RKO (cell line): Measurements from ENCODE around the gene MUTYH.

Source experiments
- DNase-seq: peaks from one replicate; pipeline ENCODE4 v3.0.0-alpha.2; 2016; ENCODE audit warnings: low spot score

MUTYH gene

DNA sequence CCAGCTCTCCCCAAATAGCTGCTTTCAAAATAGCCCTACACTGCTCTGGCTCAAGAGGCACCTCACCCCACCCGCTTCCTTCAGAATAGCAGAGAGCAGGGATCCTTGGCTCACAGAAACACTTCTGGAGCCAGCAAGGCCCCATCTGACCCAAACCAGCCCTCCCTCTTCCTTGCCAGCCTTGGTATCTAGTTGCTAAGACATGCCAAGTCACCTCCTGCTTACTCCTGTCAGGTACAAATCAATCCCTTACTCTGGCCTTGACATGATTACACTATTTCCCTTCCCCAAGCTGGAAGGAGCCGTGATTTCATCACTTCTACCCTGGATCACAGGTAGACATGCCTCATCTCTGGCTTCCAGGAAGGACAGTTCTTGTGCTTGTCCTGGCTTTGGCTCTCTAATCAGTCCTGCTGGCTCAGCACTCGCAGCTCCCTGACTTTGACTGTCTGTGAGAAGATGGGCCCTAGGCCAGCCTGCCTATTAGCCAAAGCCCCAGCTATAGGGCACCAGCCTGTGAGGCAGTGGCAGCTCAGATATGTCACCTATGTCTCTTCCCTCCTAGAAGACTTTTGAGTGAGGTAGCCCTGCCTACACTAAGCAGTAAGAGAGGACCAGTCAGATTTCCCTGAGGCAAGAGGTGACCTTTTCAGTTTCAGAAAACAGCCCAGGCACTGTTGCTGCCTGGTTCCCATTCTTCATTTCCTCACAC is 8.9 kb upstream of the MUTYH start:
- no peak for DNase-seq

DNA sequence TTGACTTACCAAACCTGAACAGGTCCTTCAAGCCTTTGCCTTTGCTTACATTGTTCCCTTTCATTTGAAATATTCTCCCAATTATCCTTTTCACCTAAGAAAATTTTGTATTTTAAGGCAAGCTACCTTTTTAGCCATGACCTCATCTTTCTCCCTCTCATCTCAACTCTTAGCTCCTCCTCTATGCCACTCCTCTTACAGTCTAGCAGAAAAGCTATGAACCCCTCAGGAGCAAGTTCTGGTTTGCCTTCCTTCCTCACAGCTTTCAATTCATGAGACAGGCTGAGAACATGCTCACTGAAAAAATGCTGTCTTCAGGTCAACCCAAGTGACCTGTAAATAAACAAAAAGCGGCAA is 8.3 kb upstream of the MUTYH start:
- no peak for DNase-seq

DNA sequence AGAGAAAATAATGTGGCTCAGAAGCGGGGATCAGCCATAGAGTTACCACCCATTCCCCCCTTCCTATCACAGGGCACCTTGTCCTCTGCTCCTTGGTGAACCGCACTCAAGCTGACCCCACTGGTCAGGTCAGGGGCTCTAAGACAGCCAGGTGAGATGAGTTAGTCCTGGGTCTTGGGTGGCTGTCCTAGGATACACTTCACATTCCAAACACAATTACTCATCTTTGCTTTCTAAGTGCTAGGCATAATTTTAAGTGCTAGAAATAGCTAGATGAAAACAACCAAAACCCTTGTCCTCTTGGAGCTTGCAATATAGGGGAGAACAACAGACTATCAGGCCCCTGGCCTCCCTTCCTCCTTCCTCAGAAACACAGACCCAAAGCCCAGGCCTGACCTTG is 7.8 kb upstream of the MUTYH start:
- no peak for DNase-seq

DNA sequence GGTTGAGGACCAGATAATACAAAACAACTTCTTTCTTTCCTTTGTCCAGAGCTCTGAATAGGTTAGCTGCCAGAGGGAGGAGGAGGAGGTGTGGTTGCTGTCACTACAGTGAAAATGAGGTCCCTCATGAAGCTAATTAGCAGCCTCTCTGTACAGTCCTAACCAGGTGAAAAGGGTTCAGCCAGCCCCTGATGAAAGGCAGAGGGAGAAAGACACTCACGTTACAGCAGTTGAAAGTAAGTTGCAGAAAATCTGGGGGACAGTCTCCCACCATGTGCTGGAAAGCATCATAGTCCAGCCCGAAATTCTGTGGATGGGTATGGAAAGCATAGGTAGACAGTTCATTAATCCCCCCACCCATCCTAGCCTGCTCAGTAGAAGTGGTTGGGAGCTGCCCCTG is 6.2 kb upstream of the MUTYH start:
- DNase-seq, result no peak

DNA sequence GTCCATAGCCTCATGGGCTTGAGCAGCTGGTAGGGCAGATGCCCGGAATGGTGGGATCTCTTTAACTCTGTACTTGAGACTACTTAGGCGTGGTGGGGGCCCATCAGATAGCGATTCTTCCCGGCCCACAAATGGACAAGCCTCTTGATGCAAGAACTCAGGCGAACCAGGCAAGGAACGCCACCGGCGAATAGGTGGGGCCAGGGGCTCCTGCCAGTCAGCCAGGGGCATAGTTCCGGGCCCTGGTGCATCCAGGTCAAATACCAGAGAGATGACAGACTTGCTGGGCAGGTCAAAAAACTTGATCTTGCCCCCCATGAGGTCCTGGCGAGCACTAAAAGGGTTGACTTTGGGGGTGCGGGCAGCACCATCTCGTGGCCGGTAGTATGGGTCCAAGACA is 4.8 kb upstream of the MUTYH start:
- no peak for DNase-seq

DNA sequence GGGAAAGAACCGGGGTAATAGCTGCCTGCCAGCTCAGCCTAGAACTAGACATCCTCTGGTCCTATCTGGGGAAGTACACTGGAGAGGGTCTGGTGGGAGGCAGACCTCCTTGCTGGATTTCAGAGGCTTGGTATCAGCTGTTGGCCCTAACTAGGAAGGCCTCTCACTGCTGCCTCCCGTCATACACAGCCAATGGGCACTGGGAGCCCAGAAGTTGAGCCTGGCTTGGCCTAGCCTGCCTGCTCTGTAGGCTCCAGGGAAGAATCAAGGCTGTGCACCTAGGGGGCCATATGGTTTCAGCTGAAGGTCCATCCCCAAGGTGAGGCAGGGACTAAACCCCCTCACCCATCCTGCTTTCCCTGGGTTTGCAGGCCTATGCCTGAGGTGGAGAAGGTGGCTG is 4.3 kb upstream of the MUTYH start:
- DNase-seq, result no peak

DNA sequence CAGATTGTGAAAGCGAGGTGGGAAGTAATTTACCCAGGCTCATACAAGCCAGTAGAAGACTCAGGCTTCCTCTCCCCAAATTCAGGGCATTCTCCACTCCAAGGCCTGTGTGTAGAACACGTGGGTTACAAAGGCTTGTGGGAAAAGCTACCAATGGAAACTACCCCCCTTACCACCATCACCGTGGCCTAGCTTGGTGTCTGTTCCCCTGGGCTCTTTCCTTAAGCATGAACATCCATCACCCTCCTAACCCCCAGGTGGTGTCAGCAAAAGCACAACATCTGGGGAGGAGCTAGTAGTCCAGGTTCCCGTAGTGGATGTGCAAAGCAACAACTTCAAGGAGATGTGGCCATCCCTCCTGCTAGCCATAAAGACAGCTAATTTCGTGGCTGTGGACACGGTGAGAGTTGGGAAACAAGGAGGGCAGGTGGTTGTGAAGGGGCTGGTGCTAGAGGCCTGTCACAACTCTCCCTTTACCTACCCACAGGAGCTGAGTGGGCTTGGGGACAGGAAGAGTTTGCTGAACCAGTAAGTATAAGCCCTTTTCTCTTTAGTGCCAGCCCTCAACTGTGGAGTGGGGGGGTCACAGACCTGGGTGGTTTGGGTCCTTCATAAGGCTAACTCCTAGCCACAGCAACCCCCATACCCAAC is 701 bp upstream of the MUTYH start:
- peak; percentile 45 for DNase-seq

DNA sequence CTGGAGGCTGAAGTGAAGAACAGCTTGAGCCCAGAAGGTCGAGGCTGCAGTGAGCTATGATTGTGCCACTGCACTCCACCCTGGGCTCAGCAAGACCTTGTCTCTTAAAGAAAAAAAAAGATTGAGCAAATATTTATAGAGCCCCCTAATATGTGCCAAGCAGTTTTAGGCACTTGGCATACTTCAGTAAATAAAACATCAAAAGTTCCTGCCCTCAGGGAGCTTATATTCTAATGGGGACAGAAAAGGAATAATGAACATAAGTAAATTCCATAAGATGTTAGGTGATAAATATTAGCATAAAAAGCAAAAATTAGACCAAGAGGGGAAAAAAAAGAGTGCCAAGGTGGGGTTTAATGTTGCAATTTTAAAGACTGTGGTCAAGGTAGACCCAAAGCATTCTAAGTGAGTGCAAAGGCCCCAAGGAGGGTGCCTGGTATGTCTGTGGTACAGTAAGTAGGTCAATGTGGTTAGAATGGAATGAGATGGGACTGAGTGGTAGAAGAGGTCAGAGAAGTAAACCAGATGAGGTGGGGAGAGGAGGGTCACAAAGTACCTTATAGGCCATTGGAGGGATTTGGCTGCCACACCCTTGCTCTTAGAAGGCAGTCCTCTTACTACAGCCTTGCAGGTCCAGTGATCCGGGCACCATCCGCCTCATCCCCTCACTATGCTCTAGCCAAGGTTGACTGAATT is 2.5 kb downstream of the MUTYH start:
- DNase-seq, result no peak

DNA sequence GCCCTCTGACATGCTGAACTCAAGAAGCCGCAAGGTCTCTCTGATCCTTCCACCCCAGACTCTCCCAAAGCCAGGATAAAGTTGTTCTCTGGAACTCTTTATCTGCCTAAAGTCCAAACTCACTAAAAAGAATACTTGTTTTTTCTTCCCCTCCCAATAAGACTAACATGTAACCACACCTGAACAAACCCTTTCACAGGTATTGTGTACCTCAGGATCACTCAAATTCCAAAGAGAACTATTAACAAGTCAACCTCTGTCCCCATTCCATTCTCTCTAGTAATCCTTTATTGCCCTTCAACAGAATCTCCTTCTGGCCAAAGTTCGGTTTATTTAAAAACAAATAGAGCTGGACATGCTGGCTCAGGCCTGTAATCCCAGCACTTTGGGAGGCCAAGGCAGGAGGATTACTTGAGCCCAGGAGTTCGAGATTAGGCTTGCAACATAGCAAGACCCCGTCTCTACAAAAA is 4.3 kb downstream of the MUTYH start:
- no peak for DNase-seq

DNA sequence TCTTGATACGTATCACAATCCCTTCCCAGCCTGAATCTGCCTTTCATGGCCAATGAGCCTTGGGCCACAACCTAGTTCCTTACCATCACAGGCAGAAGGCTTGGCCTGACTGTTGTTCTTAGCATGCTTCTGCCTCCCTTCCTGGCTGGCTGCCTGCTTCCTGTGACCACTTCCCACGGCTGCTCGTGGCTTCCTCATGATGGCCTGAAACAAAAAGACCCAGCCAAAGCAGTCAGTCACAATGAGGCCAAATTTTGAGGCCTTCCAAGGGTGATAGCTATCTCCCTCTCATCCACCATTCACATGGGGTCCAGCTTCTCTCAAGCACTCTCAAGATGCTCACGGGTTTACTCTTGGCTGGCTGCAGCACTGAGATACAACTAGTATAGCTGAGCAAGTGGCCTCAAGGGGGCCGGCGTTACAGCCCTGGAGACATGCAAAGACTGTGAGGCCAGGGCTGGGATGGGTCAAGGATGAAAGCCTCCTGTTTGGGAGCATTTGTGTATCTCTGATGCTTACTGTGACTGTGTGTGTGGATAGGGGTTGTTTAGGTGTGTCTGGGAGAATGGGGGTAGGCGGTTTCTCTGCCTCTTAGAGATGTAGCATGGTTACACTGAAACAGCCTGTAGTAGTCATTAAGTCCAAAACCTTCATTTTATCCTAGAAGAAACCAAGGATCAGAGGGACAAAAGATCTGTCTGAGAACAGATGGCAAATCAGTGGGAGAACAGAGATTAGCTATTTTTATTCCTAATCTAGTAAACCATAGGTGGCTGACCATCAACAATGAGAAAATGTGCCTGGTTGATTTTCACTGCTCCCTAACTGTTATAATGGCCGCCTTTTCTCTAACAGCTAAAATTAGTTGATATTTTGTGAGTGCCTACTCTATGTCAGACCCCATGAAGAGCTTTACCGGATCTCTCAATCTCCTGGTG is 5.7 kb downstream of the MUTYH start:
- no peak for DNase-seq

DNA sequence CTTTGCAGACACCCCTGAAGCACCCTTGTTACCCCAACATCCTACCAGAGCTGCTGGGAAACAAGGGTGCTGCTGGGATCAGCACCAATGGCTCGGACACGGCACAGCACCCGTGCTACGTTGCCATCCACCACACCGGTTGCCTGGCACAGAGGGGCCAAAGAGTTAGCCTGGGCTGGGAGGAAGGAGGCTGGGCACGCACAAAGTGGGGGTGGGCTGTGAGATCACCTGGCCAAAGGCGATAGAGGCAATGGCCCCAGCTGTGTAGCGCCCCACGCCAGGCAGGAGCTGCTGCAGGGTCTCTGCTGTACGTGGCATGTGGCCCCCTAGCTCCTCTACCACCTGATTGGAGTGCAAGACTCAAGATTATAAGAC is 7.9 kb downstream of the MUTYH start:
- no peak for DNase-seq

DNA sequence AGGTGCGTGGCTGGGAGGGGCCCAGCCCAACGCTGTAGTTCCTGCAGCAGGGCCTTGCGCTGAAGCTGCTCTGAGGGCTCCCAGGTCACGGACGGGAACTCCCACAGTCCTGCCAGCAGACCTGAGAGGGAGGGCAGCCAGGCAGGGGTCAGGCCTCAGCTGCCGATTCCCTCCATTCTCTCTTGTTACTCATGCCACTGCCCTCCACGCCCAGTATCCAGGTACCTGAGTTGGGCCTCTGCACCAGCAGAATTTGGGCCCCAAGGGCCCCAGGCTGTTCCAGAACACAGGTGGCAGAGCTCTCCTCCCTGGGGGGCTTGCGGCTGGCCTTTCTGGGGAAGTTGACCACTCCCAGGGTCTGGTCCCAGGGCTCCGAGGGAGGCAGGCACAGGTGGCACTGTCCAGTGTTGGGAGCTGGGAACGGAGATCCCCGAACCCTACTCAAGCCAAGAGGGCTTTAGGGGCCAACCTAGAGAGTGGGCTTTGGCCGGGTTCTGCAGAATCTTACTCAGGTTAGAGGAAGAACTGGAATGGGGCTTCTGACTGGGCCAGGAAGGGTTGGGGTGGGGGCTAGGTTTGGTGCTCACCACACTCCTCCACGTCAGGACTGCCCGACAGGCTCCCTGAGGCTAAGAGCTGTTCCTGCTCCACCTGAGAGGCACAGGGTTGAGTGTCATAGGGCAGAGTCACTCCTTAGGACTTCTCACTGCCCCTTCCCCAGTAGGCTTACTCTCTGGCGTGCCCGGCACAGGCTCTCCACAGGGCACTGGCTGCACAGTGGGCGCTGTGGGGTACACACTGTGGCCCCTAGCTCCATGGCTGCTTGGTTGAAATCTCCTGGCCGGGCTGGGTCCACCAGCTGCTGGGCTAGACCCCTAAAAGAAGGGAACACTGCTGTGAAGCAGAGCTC is 8.5 kb downstream of the MUTYH start:
- DNase-seq, result no peak

DNA sequence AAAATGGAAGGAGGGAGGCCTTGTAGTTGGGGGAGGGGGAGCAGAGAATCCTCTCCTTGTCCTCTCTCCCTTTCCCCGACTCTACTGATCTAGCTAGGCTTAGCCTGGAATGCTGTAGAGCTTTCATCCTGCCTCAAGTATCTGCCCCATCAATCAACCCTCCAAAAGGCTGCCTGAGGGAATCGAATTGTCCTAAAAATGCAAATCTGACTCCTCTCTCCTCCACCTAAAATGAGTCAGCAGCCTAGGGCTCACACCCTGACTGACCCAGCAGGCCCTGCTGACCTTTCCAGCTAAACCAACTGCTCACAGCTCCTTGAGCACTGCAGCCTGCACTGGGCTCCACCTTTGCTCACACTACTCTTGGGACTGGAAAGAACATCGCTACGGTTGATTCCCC is 10.8 kb downstream of the MUTYH start:
- peak; percentile 40 for DNase-seq

DNA sequence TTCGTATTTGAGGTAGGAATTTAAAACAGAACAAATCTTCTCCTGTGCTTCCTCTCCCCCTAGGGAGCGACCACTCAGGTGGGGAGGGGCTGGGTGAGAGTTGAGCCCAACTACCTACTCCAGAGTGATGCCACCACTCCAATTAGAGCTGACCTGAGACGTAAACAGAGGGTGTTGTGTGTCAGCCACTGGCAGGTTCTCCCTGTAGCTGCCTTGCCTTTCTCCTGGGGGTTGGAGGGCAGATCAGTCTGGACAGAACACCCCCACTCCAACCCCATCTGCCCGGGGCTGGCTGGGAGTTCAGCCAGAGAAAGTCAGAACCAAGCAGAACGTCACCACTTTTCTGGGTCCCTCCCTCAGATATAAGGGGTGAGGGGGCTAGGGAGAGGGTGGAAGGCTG is 11.6 kb downstream of the MUTYH start:
- DNase-seq, result no peak

DNA sequence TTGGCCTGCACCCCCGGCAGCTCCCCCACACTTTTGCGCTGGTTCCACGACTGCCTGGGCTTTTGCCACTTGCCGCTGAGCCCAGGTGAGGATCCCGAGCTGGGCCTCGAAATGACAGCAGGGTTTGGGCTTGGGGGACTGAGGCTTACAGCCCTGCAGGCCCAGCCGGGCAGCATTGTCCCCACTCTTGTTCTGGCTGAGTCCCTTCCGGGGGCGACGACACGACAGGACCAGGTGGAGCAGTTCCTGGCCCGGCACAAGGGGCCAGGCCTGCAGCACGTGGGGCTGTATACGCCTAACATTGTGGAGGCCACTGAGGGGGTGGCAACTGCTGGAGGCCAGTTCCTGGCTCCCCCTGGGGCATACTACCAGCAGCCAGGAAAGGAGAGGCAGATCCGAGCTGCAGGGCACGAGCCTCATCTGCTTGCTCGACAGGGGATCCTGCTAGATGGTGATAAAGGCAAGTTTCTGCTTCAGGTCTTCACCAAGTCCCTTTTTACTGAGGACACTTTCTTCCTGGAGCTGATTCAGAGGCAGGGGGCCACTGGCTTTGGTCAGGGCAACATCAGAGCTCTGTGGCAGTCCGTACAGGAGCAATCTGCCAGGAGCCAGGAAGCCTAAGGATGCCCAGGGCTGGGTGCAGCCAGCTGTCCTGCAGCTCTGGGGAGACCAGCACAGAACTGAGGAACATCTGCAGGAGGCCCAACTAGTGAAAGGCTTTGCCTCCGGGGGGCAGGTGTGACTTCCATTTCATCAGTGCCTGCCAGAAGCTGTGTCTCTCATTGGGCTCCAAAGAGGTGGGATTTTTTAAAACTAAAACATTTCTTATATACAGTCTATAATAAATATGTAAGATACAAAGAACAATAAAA is 12.4 kb downstream of the MUTYH start:
- DNase-seq, result peak; percentile 47

DNA sequence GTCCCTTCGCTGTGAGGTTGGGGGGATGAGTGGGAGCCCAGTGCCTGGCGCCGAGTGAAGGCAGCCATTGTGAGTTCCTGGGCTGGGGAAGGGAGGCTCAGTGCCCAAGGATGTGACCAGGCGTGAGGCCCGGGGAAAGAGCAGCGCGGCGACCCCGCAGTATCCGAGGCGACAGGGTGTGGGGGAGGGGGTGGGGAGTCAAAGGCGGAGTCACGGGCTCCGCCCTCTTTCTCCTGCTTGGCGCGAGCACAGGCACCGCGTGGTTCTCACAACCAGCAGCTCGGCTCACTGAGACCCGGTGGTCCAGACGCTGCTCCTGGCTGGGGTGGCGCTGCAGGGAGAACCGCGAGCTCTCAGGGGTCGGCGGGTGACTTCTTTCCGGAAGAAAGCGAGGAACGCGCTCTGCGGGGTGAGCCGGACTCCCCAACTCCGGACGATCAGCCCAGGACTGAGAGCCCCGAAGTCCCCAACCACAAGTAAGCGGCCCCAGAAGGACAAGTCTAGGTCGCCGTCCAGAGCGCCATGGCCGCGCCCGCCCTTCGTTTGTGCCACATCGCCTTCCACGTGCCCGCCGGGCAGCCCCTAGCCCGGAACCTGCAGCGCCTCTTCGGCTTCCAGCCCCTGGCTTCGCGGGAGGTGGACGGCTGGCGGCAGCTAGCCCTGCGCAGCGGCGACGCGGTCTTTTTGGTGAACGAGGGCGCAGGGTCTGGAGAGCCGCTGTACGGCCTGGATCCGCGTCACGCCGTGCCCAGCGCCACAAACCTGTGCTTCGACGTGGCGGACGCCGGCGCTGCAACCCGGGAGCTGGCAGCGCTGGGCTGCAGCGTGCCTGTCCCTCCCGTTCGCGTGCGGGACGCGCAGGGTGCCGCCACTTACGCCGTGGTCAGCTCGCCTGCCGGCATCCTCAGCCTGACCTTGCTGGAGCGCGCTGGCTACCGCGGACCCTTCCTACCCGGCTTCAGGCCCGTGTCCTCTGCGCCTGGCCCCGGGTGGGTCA is 13.3 kb downstream of the MUTYH start, which contains the start of gene HPDL:
Gene HPDL (plus strand): TSS at position 269 of the 997 bp plus-strand sequence. CDS start 254 bp downstream, at position 523.
- DNase-seq, result peak; percentile 81

DNA sequence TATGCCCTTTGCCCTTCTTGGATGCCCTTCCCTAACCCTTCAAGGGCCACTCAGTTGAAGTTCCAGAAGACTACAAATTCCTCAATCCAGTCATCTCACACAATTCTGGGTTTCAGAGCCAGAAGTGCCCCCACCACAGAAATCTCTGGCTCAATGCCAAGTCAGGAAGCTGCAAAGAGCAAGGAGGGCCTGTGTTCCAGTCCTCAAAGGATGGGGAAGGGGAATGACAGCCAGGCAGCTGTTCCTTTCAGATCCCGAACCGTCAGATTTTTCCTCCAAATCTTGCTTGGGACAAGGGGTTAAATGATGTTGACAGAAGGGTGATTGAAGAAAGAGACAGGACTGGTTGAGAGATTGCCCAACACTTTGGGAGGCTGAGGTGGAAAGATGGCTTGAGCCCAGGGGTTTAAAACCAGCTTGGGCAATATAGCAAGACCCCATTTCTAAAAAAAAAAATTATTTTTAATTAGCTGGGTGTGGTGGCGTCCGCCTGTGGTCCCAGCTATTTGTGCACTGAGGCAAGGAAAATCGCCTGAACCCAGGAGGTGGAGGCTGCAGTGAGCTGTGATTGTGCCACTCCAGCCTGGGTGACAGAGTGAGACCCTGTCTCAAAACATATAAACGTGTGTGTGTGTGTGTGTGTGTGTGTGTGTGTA is 14.3 kb downstream of the MUTYH start:
- no peak for DNase-seq

DNA sequence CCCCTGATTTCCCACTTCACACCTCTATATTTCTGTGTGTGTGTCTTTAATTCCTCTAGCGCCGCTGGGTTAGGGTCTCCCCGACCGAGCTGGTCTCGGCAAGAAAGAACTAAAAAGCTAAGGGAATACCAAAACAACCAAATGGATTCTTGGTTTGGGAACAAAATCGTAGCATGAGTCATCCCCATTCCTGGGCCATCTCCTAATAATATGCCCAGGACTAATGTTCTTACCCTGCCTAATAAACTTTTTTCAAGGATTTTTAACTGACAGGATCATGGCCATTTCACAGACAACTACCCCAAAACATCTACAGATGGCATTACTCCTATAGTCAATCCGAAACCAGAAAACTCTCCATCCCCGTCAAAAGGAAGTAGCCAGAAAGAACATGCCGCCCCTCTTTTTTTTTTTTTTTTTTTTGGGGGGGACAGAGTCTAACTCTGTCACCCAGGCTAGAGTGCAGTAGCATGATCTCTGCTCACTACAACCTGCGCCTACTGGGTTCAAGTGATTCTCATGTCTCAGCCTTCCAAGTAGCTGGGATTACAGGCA is 17.7 kb downstream of the MUTYH start:
- no peak for DNase-seq
